Retinal pigment epithelial cell (primary cell): ENCODE results near the gene IGFLR1.

ENCODE experiments used
- DNase-seq: peaks from one replicate; pipeline ENCODE4 v3.0.0-alpha.2; 2010; ENCODE audit warnings: low read depth
- H3K4me3 ChIP-seq: 2 replicates; pipeline ENCODE4 v1.5.1; 2011; ENCODE audit warnings: mild to moderate bottlenecking, low read length, control low read depth, moderate library complexity
- TF ChIP-seq, protein P1 (sequence below): conservative IDR thresholded peaks from 2 replicates; pipeline ENCODE4 v1.5.1; 2011; ENCODE audit warnings: low read depth, low read length, control low read depth, inconsistent platforms

IGFLR1 gene

DNA sequence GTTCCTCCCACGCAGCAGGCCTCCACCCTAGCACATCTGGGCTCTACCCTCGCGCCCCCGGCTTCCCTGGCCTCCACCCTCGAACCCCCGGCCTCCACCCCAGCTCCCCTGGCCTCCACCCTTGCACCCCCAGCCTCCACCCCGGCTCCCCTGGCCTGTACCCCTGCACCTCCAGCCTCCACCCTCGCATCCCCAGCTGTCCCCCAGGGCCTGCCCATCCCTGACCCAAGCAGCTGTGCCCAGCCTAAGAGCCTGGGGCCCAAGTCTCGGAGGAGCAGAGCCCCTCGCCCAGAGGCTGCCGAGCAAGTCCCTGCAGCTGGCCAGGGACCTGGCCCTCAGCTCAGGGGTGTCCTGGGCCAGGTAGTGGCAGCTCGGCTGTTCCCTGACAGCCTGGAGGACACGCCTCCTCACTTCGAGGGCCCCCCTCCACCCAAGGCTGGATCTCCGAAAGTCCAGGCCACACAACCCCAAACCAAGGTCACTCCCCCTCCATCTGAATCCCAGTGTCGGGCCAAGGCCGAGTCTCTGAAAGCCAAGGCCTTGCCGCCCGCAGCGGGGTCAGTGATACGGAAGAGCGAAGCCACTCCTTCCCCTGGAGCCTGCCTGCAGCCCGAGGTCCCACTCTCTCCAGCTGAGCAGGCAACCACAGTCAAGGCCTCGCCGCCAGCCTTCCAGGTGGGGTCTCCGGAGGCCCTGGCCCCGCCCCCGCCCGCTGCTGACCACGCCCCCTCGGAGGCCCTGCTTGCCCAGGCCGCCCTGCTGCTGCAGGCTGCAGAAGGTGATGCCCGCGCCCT is 25.2 kb upstream of the IGFLR1 start:
- DNase-seq, result no peak
- TF ChIP-seq, protein P1, sequence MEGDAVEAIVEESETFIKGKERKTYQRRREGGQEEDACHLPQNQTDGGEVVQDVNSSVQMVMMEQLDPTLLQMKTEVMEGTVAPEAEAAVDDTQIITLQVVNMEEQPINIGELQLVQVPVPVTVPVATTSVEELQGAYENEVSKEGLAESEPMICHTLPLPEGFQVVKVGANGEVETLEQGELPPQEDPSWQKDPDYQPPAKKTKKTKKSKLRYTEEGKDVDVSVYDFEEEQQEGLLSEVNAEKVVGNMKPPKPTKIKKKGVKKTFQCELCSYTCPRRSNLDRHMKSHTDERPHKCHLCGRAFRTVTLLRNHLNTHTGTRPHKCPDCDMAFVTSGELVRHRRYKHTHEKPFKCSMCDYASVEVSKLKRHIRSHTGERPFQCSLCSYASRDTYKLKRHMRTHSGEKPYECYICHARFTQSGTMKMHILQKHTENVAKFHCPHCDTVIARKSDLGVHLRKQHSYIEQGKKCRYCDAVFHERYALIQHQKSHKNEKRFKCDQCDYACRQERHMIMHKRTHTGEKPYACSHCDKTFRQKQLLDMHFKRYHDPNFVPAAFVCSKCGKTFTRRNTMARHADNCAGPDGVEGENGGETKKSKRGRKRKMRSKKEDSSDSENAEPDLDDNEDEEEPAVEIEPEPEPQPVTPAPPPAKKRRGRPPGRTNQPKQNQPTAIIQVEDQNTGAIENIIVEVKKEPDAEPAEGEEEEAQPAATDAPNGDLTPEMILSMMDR, result no peak
- H3K4me3 ChIP-seq, result no peak overlapping the region

DNA sequence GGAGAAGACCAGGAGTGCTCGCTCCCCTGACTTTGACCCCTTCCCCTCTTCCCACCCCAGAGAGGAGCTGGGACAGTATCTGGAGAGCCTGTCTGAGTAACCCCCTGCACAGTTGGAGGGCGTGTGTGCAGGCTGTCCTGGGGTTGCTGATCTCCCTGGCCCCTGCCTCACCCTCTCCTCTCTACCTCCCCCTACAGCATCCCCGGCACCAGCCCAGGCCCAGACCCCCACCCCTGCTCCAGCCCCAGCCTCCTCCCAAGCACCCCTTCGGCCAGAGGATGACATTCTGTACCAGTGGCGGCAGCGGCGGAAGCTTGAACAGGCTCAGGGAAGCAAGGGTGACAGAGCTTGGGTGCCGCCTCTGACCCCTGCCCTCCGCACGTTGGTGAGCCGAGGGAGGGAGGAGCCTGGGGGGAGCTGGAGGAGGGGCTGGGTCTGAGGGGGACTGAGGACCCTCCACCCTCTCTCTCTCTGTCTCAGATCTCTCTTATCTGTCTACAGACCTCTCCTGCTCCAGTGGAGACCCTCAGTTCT is 24.4 kb upstream of the IGFLR1 start:
- TF ChIP-seq, protein P1, result no peak
- DNase-seq, result no peak
- H3K4me3 ChIP-seq, result no peak overlapping the region

DNA sequence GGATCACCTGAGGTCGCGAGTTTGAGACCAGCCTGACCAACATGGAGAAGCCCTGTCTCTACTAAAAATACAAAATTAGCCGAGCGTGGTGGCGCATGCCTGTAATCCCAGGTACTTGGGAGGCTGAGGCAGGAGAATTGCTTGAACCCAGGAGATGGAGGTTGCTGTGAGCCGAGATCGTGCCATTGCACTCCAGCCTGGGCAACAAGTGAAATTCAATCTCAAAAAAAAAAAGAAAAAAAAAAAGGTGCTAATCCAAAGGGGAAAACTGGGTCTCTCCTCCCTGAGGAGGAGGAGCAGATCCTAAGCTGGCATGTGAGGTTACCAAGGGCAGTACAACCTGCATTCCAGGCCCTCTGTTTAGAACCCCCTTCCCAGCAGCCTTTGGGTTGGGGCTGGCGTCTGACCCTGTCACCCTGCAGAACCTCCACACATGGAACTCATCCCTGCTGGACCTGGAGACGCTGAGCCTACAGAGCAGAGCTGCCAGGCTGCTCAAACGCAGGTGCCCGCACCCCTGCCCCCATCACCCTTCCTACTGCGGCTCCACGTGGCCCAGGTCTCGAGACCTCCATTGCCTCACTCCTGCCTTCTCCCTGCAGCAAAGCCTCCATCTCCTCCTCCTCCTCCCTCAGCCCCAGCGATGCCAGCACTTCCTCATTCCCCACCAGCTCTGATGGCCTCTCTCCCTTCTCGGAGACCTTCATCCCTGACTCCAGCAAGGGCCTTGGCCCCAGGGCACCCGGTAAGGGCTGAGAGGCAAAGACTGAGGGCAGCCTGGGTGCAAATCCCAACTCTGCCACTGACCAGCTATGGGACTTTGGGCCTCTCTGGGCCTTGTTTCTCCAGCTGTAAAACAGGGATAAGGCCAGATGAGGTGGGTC is 22.4 kb upstream of the IGFLR1 start:
- TF ChIP-seq, protein P1, result no peak
- DNase-seq, result no peak
- no peak overlapping the region for H3K4me3 ChIP-seq

DNA sequence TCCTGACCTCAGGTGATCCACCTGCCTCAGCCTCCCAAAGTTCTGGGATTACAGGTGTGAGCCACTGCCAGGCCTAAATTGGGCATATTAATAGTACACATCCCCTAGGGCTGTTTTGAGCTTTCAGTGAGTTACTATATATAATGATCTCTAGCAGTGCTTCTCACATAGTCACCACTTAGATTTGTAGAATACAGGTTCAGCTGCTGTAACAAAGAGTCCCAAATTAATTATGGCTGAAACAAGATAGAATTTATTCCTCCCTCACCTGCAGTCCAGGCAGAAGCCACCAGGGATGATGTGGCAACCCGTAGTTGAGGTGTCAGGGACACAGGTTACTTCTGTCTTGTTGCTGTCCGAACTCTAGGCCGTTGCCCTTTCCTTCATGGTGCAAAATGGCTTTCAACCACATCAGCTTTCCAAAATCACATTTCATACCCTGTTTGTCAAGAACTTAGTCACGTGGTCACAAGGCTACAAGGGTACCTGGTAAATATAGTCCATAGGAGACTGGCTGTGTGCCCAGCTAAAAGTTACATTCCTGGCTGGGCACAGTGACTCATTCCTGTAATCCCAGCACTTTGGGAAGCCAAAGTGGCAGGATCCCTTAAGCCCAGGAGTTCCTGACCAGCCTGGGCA is 18.6 kb upstream of the IGFLR1 start:
- DNase-seq, result no peak
- H3K4me3 ChIP-seq, result no peak overlapping the region
- TF ChIP-seq, protein P1, result no peak

DNA sequence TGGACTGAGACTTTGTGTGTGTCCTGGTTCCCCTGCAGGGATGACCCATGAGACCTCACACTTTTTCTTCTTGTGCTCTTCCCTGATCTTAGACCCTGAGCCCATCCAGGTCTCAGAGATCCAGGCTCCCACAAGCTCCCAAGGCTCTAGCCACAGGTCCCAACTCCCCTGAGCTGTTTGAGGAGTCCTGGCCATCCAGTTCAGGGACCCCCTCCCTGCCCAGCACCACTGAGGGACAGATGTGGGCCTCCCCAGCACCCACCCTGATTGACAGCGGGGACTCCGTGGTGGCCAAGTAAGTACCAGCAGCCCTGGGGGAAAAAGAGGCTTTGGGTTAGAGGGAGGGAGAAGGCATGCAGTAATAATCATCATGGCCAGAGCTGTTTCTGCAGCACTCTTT is 17.4 kb upstream of the IGFLR1 start:
- DNase-seq, result no peak
- H3K4me3 ChIP-seq, result no peak overlapping the region
- TF ChIP-seq, protein P1, result no peak

DNA sequence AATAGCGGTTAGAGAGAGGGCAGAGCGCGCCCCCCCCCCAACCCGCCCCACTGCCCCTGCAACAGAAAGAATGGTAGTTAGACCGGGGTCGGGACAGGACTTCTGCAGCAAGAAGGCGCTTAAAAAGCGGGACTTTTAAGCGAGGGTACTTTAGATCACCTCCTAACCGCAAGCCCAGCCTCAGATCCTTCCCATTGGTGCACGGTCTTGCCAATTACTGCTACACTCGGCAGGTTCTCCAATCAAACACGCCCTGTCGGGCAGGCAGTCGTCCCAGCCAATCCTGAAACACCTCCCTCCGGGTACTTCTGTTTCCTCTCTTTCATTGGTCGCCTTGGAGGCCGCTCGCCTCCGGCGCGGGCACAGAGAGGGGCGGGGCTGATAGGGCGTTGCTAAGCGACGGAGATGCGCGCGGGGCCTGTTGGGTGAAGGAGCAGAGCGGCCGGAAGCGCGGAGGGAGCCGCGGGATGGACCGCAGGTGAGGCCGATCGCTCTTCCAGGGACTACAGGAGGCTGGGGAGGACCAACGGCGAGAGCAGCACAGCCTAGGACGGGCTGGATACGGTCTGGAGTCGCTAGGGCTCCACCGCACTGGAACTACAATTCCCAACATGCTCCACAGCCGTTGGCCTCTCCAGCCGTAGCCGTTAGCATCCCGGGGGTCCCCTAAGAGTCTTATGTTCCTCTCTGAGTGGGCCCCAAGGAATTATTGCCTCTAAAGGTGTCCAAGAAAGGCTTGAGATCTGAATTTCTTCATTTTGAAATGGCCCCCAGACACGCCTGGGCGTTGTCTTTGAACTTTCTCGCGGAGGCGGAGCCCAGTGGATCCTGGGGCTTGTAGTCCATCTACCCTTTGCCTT is 15.7 kb upstream of the IGFLR1 start, which contains the start of gene PROSER3:
Gene PROSER3, plus strand, starts transcription at position 428 of the 860 bp plus-strand sequence. Its CDS starts 40 bp downstream, at position 468.
- TF ChIP-seq, protein P1, result no peak
- peak within 1 kb of the TSS; percentile 83 for H3K4me3 ChIP-seq
- DNase-seq, result peak; percentile 99
